GM10266 (cell line): ENCODE data around the gene KLF18.

Experiments
- DNase-seq: peaks from one replicate; pipeline ENCODE4 v3.0.0; 2012; ENCODE audit errors: extremely low spot score
- CTCF ChIP-seq: IDR thresholded peaks from 2 replicates; pipeline ENCODE4 v1.5.1; 2012; ENCODE audit warnings: mild to moderate bottlenecking, low read depth; ENCODE audit not compliant: control insufficient read depth, insufficient read depth; ENCODE audit errors: missing control alignments

The KLF18 gene

GRCh38 chr1:44090429-44091252 is 50.8 kb downstream of the KLF18 start:
- TF ChIP-seq CTCF = no peak

GRCh38 chr1:44089371-44090048 is 51.9 kb downstream of the KLF18 start:
- TF ChIP-seq CTCF = no peak
- DNase-seq = no peak

More at GRCh38 chr1:44090429-44091252, 50.8 kb downstream of the KLF18 start:
- DNase-seq = no peak
